Measurements from ENCODE around the gene CDRT15.

DNA sequence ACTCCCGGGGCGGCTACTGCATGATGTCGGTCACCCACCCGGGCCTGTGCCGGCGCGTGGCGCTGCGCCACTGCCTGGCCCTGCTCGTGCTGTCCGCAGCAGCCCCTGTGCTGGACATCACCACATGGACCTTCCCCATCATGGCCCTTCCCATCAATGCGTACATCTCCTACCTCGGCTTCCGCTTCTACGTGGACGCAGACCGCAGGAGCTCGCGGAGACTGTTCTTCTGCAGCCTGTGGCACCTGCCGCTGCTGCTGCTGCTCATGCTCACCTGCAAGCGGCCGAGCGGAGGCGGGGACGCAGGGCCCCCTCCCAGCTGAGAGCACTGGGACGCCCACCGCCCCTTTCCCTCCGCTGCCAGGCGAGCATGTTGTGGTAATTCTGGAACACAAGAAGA is 29.8 kb downstream of the CDRT15 start:
- TF ChIP-seq POLR2A (IDR thresholded peaks at IDR 0.05; ENCODE audit: low read depth, low read length) = no peak
- no peak for TF ChIP-seq POLR2AphosphoS5 (IDR thresholded peaks at IDR 0.05; ENCODE audit: low read depth, low read length)

All from GM12891 (cell line).